Amniotic epithelial cell (primary cell): ENCODE measurements around the gene EEF1AKMT1.

Experiments
- DNase-seq: peaks from one replicate; pipeline ENCODE4 v3.0.0-alpha.2; 2010; ENCODE audit warnings: low read depth

Gene EEF1AKMT1

GRCh38 chr13:20696073-20696472, 77.7 kb downstream of the EEF1AKMT1 start:
- no peak for DNase-seq

- DNase-seq = no peak
Measured at GRCh38 chr13:20691616-20692015, 82.1 kb downstream of the EEF1AKMT1 start.

- DNase-seq = peak; percentile 53
Measured at GRCh38 chr13:20689291-20689690, 84.5 kb downstream of the EEF1AKMT1 start.

- no peak for DNase-seq
Measured at GRCh38 chr13:20686863-20687579, 86.7 kb downstream of the EEF1AKMT1 start.

- DNase-seq = no peak
Measured at GRCh38 chr13:20686167-20686566, 87.6 kb downstream of the EEF1AKMT1 start.

- DNase-seq = no peak
Measured at GRCh38 chr13:20685092-20685491, 88.7 kb downstream of the EEF1AKMT1 start.

- peak; percentile 69 for DNase-seq
Measured at GRCh38 chr13:20684546-20684945, 89.2 kb downstream of the EEF1AKMT1 start.

GRCh38 chr13:20684041-20684440, 89.7 kb downstream of the EEF1AKMT1 start:
- no peak for DNase-seq

- DNase-seq = no peak
Measured at GRCh38 chr13:20682061-20682460, 91.7 kb downstream of the EEF1AKMT1 start.

- peak; percentile 78 for DNase-seq
Measured at GRCh38 chr13:20681481-20681880, 92.3 kb downstream of the EEF1AKMT1 start.

- DNase-seq = no peak
Measured at GRCh38 chr13:20680416-20681080, 93.2 kb downstream of the EEF1AKMT1 start.

GRCh38 chr13:20679879-20680278, 93.9 kb downstream of the EEF1AKMT1 start:
- DNase-seq = no peak
